Right hindlimb (tissue), 1 donor: ENCODE data around the gene VAT1L.

Source experiments
- DNase-seq: peaks from one replicate; pipeline ENCODE4 v3.0.0-alpha.2; 2018

VAT1L gene

GRCh38 chr16:77873066-77873465 is 84.7 kb downstream of the VAT1L start:
- no peak for DNase-seq

DNA sequence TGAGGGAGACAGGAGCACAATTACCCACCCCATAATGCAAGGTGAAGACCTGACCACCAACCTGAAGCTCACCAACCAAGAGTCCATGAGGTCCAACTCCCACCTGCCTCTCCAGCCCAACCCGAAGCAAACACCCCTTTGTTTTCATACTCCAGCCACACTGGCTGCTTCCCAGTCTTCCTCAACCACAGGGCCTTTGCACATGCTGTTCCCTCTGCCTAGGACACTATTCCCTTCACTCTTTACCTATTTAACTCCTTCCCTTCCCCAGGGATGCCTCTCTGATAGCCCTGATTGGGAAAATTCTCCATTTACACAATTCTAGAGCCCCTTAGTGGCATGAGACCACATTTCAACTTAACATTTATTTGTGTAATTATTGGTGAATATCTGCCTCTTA is 86.0 kb downstream of the VAT1L start:
- DNase-seq: no peak

- no peak for DNase-seq
Observed at GRCh38 chr16:77876776-77877175, 88.4 kb downstream of the VAT1L start.

DNA sequence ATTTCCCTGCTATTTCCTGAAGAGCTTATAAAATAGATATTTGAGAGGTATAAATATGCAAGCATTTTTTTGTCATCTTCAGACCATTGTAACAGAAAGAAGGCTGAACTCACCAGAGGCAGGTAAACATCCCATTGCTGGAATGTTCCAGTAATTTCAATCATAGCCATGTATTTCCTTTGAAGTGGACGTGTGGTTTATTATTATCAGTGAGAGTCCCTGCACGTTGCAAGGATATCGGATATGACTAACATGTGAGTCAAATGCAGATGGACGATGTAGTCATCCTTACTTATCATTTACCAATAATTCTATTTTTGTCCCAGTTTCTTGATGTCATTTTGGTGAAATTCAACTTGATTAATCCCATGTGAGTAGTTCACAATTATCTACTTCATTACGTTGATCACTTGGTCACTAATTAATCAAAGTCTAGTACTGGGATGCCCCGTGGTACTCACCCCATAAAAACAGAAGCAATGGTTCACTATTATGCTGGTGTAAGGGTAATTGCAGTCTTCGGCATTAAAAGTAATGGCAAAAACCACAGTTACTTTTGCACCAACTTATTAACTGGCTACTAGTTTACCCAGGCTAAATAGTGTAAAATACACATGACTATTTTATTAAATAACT is 89.5 kb downstream of the VAT1L start:
- no peak for DNase-seq

DNA sequence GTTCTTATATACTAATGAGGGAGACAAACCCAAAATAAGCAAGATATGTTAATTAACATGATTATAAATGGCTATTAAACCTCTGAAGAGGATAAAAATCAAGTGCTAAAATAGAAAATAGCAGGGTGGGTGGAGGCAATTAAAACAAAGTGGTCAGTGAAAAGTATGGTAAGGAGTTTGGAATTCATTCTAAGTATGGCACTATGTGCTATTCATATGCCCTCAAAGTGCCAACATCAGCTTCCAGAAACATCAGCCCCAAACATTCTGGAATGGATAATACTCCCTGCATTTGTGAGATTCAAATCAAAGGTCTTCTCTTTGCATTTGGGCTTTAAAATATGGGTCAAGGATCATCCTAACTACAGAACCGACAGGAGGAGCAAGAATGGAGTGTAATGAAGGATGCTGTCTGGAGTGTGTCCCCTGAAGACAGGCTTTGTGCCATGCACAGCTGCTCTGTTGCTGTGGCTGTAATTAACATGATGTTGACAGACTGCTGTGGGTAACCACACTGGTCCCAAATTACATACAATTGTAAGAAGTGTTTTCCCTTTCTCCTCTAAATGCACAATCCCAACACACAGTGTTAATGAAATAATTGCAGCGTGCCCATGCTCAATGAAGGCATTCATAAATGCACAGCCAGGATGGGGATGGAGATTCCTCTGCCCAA is 93.1 kb downstream of the VAT1L start:
- no peak for DNase-seq

DNA sequence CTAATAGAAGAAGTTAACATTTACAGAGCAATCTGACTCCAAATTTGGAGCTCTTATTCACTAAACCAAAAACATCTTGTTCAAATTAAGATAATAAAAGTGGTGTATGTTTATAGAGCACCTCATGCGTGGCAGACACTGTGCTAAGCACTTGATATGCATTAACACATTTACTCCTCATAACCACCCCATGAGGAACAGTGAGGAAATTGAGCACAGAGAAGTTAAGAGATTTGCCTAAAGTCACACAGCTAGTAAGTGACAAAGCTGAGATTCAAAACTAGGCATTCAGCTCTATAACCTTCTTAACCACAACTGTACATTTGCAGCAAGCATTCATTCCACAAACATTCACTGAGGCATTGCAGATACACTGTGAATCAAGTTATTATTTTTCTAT is 94.0 kb downstream of the VAT1L start:
- DNase-seq: no peak

- no peak for DNase-seq
Observed at GRCh38 chr16:77885571-77886295, 97.4 kb downstream of the VAT1L start.

DNA sequence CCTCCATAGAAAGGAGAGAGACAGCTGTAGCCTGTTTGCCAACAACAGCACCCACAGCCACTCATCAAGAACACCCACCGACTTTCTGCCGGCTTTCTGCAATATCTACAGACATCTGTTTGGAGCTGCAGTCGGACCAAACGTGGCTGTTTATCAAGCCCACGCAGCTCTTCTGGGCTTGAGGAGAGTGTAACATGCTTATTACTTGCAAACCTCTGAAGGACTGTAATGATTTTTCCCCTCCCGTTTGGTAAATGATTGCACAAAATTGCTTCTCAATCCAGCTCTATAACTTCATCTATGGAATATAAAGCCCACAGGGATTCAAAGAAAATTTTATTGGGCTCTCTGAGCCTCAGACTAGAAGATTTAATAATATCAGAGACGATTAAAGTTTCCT is 100.5 kb downstream of the VAT1L start:
- DNase-seq: no peak

- DNase-seq: no peak
Observed at GRCh38 chr16:77890075-77890474, 101.7 kb downstream of the VAT1L start.

GRCh38 chr16:77894162-77894561 is 105.8 kb downstream of the VAT1L start:
- DNase-seq: no peak

DNA sequence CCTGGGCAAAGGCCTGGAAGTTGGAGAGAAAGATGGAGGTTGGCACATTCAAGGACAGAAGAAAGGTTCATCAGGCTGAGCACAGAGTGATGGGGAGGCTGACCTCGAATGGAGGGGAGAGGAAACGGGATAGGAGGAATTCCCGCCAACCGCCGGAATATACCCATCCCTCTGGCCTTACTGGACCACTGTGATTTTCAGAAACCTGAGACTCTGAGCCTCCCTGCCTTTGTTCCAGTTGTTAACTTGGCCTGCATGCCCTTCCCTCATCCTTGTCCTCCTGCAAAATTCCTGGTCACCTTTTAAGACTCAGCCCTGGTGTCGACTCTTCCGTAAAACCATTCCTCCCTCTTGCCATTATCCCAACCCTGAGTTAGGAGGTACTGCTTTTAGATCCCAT is 107.6 kb downstream of the VAT1L start:
- DNase-seq: no peak

DNA sequence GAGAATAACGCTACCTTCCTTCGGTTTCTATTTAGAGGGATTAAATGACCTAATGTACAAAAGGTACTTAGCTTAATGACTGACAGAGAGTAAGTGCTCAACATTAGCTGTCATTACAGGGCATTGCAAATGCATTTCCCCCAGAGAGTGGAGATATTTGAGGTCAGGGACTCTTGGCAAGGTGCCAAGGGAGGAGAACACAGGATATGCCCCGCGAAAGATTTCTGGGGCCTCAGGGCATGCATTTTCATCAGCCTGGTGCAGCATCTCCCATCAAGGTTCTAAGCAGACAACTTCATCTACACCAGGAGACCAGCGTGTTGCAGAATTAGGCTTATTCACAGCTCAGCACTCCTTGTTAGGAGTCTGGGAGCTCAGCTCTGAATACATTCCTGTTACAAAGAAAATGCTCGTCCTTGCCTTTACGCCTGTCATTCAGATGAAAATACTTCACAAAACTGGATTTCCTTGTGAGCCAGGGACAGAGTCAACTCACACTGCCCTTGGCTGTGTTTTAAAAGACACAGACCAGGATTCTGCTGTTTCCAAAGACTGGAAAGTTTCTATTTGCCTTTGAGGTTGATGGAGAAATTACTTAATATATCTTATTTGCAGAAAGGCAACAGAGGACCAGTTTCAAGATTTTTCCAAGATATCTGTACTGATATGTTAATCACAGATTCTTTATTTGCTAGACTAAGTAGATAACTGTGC is 108.2 kb downstream of the VAT1L start:
- no peak for DNase-seq

DNA sequence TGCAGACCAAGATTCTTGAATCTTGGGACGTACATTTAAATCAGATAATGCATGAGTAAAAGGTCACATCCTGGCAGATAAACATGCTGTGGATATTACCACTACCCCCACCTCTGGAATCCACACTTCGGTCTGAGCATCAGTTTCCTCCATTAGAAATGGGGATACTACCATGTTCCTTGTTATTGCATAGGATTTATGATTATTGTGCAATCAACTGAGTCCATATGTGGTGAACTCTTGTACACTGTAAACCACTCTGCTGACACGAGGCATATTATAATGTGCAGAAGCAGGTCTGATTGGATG is 108.7 kb downstream of the VAT1L start:
- DNase-seq: no peak

DNA sequence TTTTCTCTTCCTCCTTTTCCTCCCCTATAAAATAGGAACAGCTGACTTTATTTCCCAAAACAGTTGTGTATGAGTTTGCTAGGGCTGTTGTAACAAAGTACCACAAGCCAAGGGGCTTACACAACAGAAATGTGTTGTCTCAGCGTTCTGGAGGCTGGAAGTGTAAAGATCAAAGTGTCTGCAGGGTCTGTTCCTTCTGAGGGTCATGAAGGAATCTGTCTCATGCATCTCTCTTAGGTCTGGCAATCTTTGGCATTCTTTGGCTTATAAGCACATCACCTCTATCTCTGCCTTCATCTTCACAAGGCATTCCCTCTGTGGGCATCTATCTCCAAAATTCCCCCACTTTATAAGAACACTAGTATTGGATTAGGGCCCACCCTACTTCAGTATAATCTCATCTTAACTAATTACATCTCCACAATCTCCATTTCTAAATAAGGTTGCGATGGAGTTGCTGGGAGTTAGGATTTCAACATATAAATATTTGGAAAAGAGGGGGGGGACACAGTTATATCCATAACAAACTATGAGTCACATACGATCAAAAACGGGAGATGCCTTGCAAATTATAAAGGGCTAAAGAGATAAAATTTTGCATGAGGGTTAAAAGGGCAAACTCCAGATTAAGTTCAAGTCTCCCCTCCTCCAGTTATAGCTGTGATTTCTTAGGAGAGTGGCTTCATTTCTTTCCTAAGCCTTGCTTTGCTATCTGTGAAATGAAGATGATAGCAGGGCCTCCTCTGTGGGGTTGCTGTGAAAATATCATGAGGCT is 109.7 kb downstream of the VAT1L start:
- DNase-seq: no peak

DNA sequence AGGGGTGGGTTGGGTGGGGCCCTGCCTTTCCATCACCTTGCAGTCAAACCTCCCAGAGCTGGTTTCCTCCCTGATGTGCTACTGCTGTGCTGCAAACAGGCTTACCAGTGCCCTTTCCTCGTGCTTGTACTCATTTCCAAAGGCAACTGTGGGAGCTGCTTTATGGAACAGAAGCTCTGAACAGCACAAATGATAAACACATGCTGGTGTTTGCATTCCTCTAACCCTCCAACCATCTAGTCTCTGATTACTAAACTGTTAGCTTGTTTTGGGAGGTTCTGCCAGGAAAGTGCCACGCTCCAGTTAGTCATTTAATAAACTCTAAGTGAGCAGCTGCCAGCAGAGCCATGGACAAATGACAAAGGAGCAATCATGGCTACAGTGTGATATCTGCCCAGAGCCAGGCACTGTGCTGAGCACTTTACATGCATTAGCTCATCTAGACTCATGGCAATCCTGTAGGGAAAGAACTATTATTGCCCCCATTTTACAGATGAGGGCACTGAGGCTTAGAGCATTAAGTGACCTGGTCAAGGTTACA is 110.4 kb downstream of the VAT1L start:
- DNase-seq: no peak

GRCh38 chr16:77899416-77899815 is 111.1 kb downstream of the VAT1L start:
- no peak for DNase-seq

- no peak for DNase-seq
Observed at GRCh38 chr16:77905374-77905920, 117.1 kb downstream of the VAT1L start.

- no peak for DNase-seq
Observed at GRCh38 chr16:77910021-77910420, 121.7 kb downstream of the VAT1L start.

DNA sequence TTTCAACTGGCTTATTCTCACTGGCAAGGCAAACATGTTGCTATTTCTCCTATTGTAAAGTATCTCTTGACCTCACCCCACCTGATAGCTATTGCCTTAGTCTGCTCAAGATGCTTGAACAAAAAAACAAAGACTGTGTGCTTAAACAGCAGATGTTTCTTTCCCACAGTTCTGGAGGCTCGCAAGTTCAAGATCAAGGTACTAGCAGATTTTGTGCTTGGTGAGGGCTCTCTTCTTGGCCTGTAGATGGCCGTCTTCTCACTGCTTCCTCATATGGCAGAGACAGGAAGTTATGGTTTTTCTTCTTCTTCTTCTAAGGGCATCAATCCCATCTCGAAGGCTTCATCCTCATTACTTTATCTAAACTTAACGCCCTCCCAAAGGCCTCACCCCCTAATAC is 124.3 kb downstream of the VAT1L start:
- no peak for DNase-seq

DNA sequence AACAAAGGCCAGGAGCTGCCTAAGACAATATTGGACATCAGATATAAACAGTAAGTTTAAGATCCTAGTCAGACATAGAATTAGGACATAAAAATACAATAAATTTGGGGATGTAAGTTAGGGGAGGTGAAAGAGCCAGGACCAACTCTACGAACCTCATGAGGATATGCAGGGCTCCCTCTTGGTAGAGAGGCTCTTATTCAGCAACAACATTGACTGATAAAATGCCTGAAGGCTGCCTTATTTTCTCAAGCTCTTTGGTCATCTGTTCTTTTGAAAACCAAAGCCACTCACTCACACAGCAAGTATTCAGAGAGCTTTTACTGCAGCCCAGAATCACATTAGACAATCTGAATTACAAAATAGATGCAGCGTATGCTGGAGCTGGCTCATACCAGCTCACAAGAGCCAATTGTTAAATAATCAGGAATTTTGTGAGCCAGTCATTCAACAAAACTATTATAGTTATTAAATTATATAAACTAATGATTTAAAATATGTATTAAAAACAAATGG is 125.4 kb downstream of the VAT1L start:
- no peak for DNase-seq

DNA sequence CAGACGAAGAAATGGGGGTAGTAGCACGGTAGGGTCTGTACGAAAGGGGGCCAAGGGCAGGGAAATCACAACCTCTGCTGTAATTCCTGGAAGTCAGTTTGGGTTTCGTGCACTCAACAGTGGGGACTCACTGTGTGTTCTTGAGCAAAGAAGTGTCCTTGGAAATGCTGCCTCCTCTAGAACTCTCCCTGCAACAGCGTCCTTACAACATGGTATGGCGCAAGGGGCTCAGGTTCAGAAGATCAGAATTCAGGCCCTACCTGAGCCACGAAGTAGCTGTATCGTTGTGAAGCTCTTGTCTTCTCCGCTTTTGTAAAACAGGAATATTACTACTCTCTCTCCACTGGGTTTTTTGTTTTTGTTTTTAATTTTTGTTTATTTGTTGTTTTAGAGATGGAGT is 127.7 kb downstream of the VAT1L start:
- no peak for DNase-seq

GRCh38 chr16:77917971-77918370 is 129.6 kb downstream of the VAT1L start:
- no peak for DNase-seq
